GM12865 (cell line): Measurements from ENCODE around the gene RNF182.

Experiments
- DNase-seq: peaks from one replicate; pipeline ENCODE4 v3.0.0; 2010; ENCODE audit warnings: low read depth
- H3K4me3 ChIP-seq: 2 replicates; pipeline ENCODE4 v1.5.1; 2011; ENCODE audit warnings: mild to moderate bottlenecking, low read depth, low read length, control low read depth
- TF ChIP-seq, protein P1 (sequence below): IDR thresholded peaks from 2 replicates; pipeline ENCODE4 v1.5.1; 2011; ENCODE audit warnings: low read length, control low read depth, low read depth, inconsistent platforms; ENCODE audit not compliant: insufficient read depth; ENCODE audit errors: missing control alignments

RNF182 gene

DNA sequence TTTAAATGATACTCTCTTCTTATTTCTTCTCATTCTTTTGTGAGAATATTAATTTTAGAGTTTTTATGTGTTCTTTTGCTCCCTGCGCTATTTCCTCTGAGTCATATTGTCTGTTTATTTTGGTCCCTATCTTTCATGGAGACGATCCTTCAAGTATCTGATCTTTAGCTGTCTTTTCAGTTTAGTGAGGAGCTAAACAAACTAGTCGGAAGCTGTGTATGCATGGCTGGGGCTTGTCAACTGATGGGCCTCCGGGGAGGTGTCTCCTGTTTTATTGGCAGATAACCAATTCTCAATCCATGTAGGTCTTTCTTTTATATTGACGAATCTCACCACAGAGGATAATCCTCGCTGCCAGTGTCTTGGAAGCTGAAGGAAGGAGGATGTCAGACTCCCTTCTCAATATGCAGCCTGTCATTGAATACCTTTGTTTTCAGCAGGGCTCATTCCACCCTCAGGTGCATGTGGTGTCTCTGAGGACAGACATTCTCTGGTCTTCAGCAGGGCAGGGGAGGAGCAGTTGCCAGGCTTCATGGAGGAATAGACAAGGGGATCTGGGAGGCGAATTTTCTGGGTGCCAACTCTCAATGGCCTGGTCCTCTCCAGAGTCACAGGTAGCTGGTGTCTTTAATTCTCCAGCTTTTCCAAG is 64.9 kb downstream of the RNF182 start:
- TF ChIP-seq, protein P1, sequence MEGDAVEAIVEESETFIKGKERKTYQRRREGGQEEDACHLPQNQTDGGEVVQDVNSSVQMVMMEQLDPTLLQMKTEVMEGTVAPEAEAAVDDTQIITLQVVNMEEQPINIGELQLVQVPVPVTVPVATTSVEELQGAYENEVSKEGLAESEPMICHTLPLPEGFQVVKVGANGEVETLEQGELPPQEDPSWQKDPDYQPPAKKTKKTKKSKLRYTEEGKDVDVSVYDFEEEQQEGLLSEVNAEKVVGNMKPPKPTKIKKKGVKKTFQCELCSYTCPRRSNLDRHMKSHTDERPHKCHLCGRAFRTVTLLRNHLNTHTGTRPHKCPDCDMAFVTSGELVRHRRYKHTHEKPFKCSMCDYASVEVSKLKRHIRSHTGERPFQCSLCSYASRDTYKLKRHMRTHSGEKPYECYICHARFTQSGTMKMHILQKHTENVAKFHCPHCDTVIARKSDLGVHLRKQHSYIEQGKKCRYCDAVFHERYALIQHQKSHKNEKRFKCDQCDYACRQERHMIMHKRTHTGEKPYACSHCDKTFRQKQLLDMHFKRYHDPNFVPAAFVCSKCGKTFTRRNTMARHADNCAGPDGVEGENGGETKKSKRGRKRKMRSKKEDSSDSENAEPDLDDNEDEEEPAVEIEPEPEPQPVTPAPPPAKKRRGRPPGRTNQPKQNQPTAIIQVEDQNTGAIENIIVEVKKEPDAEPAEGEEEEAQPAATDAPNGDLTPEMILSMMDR: no peak
- H3K4me3 ChIP-seq: no peak overlapping the region
- DNase-seq: no peak

- no peak overlapping the region for H3K4me3 ChIP-seq
- TF ChIP-seq, protein P1: no peak
These were observed 66.0 kb downstream of the RNF182 start for GRCh38 chr6:13990796-13991195.

DNA sequence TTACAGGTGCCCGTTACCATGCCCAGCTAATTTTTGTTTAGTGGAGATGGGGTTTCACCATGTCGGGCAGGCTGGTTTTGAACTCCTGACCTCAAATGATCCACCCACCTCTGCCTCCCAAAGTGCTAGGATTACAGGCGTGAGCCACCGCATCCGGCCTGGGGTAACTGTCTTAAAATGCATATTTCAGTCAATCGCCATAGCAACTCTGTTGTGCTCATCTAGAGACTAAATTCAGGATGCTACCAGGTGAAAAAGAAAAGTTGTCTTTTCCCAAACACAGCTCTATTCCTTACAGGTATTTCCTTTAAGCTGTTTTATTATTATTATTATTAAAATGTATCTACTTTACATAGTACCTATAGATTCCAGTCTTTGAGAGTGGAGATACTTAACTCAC is 66.6 kb downstream of the RNF182 start:
- no peak for DNase-seq
- H3K4me3 ChIP-seq: no peak overlapping the region
- TF ChIP-seq, protein P1: no peak

More at GRCh38 chr6:13990796-13991195, 66.0 kb downstream of the RNF182 start:
- DNase-seq: no peak

DNA sequence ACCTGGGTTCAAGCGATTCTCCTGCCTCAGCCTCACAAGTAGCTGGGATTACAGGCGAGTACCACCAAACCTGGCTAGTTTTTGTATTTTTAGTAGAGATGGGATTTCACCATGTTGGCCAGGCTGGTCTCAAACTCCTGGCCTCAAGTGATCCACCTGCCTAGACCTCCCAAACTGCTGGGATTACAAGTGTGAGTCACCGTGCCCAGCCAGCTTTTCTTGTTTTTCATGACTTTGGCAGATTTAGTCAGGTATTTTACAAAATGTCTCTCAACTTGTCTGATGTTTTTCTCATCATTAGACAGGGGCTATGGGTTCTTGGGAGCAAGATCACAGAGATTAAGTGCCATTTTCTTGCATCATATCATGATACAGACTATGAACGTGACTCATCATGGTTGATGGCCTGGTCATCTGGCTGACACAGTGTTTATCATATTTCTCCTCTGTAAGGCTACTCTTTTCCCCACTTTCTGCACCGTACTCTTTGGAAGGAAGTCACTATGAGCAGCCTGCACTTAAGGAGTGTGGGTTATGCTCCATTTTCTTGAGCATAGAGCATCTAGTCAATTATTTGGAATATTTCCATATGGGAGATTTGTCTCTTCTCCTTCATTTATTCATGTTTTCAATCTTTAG is 67.8 kb downstream of the RNF182 start:
- no peak for DNase-seq
- no peak overlapping the region for H3K4me3 ChIP-seq
- TF ChIP-seq, protein P1: no peak

GRCh38 chr6:13993416-13993815 is 68.7 kb downstream of the RNF182 start:
- no peak overlapping the region for H3K4me3 ChIP-seq
- DNase-seq: no peak
- TF ChIP-seq, protein P1: no peak

DNA sequence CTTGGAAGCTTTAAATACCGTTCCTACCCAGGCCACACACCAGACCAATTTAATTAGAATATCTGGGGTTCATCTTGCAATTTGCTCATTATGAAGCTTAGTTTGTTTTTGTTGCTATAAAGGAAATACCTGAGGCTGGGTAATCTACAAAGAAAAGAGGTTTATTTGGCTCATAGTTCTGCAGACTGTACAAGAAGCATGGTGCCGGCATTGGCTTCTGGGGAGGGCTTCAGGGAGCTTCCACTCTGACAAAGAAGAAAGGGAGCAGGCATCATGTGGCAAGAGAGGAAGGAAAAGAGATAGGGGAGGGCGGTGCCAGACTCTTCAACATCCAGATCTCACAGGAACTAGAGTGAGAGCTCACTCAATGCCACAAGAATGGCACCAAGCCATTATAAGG is 73.6 kb downstream of the RNF182 start:
- DNase-seq: no peak
- TF ChIP-seq, protein P1: no peak

More for the DNA sequence above, 73.6 kb downstream of the RNF182 start:
- no peak overlapping the region for H3K4me3 ChIP-seq
